K562 (cell line): ENCODE results near the gene SDCCAG8. TPM values are rescaled to one million over a fixed set of nuclear protein-coding genes. Genes with fewer than 3 reads are reported as not detected.

Experiments
- EHMT2 ChIP-seq: fragments of 450-650 bp; IDR thresholded peaks from 2 replicates; pipeline ENCODE4 v1.6.1; 2018; ENCODE audit warnings: antibody characterized with exemption
- EWSR1 ChIP-seq: fragments of 450-650 bp; IDR thresholded peaks from 2 replicates; pipeline ENCODE4 v1.6.1; 2018; ENCODE audit warnings: borderline replicate concordance, mild to moderate bottlenecking, low read depth, moderate library complexity; ENCODE audit not compliant: partially characterized antibody
- GTF2A2 ChIP-seq: IDR thresholded peaks from 2 replicates; pipeline ENCODE4 v1.6.1; 2016; ENCODE audit warnings: mild to moderate bottlenecking, missing genetic modification characterization, missing compliant biosample characterization
- NFE2L1 ChIP-seq: fragments of 450-650 bp; IDR thresholded peaks from 2 replicates; pipeline ENCODE4 v1.6.1; 2016; ENCODE audit warnings: missing genetic modification characterization, low read depth, mild to moderate bottlenecking, missing compliant biosample characterization, moderate library complexity, borderline replicate concordance
- RBM14 ChIP-seq: fragments of 200-400 bp; formaldehyde crosslinking; IDR thresholded peaks from 2 replicates; pipeline ENCODE4 v1.6.1; 2018; ENCODE audit warnings: low read depth, mild to moderate bottlenecking, low read length, moderate library complexity, borderline replicate concordance; ENCODE audit not compliant: insufficient read depth
- RBM22 ChIP-seq: fragments of 200-400 bp; formaldehyde crosslinking; IDR thresholded peaks from 2 replicates; pipeline ENCODE4 v1.6.1; 2018; ENCODE audit warnings: low read length, low read depth; ENCODE audit not compliant: poor library complexity, severe bottlenecking
- TAF1 ChIP-seq: IDR thresholded peaks from 2 replicates; pipeline ENCODE4 v1.6.1; 2011; ENCODE audit warnings: mild to moderate bottlenecking, low read length, moderate library complexity; ENCODE audit not compliant: insufficient read depth, control insufficient read depth, severe bottlenecking; ENCODE audit errors: extremely low read depth
- ZNF41 ChIP-seq: fragments of 250-450 bp; sonication (Bioruptor Pico); conservative IDR thresholded peaks from 2 replicates; pipeline ENCODE4 v1.4.0; 2020; ENCODE audit warnings: mild to moderate bottlenecking
- ZNF583 ChIP-seq: fragments of 250-450 bp; sonication (Bioruptor Pico); IDR thresholded peaks from 2 replicates; pipeline ENCODE4 v1.4.0; 2020
- polyA plus RNA-seq, 8 experiments: library from polyadenylated mRNA; depleted of rRNA in 4 of 8; stranded (reverse) in 5 of 8; unstranded in 3 of 8; fragments of >200 nt; fragmentation: Nextera tagmentation in 2 of 8; fragmentation: Illumina TruSeq in 1 of 8; extraction: Ambion mirVana in 2 of 8; extraction: Trizol in 1 of 8; gene quantifications; 2 replicates each; pipeline versions ENCODE4 v1.2.1 to v1.2.3, GENCODE V29; 2011 to 2014; ENCODE audit warnings: inconsistent platforms in 1 of 8, missing spikeins in 1 of 8
- total RNA-seq, 7 experiments: library from RNA; depleted of rRNA in 6 of 7; stranded (reverse); fragments of >200 nt in 6 of 7; fragmentation: Illumina TruSeq in 2 of 7; extraction: Trizol in 2 of 7; gene quantifications; 2 replicates each; pipeline versions ENCODE4 v1.2.1 to v1.2.3, GENCODE V29; 2011 to 2021; ENCODE audit warnings: low replicate concordance in 1 of 7
- TF ChIP-seq, protein P1 (sequence below): fragments of 450-650 bp; IDR thresholded peaks from one replicate; pipeline ENCODE4 v1.6.1; 2018; ENCODE audit warnings: mild to moderate bottlenecking, moderate library complexity; ENCODE audit not compliant: partially characterized antibody
- TF ChIP-seq, protein P2 (sequence below): fragments of 450-650 bp; conservative IDR thresholded peaks from 2 replicates; pipeline ENCODE4 v1.6.1; 2016; ENCODE audit warnings: missing genetic modification characterization, low read depth, mild to moderate bottlenecking, control low read depth, missing compliant biosample characterization
- TF ChIP-seq, protein P3 (sequence below): fragments of 250-450 bp; sonication (Bioruptor Pico); IDR thresholded peaks from 2 replicates; pipeline ENCODE4 v1.5.1; 2021; ENCODE audit warnings: mild to moderate bottlenecking
- TF ChIP-seq, protein P4 (sequence below), 2 experiments: IDR thresholded peaks; 2 replicates each; pipeline ENCODE4 v1.6.1; 2012; ENCODE audit warnings: improper control_type of control experiment in 2 of 2, low read depth in 2 of 2, low read length in 2 of 2, borderline replicate concordance in 1 of 2
- TF ChIP-seq, protein P5 (sequence below), 2 experiments: fragments of 150-350 bp in 1 of 2; IDR thresholded peaks; 2 replicates each; pipeline ENCODE4 v1.6.1; 2012 to 2016; ENCODE audit warnings: low read depth in 2 of 2, low read length in 2 of 2, mild to moderate bottlenecking in 1 of 2, moderate library complexity in 1 of 2

SDCCAG8 gene
- total and polyA plus RNA-seq, 9 of the 15 experiments (the other 6 are each of a cell fraction or from before 2014, with no cell fraction given) = 17.9 to 36.7 (median 25.4) TPM

DNA sequence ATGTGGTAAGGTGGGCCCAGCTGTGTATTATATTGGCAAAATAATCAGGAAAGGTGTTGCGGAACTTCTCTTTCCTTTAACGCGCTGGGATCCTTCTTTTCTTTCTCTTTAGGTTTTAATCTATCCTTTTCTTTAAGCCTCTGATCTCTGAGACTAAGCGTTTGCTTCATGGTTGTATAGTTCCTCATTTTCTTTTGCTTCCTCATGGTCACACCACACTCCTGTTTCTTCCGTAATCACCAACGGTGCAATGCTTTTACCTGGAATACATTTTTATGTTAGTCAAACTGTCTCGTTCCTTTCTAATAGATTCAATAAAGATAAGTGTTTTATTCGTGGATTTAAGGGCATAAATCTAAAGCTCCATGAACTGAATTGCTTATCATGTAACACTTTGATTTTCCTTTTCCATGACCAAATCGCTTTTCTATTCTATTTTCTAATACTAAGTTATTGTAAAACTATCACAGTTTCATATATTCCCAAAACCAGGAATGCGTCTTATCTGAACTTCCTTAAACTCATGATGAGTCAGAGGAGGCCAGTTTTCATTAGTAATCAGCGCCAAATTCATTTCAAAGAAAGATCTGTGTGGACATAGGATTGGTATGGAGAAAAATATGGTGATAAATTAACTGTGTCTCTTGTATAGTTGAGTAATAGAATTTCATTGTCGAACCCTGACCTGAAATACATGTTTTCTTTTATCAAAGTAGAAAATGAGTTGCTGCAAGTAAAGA, 12.2 kb downstream of the SDCCAG8 start (continued):
- TF ChIP-seq, protein P1, sequence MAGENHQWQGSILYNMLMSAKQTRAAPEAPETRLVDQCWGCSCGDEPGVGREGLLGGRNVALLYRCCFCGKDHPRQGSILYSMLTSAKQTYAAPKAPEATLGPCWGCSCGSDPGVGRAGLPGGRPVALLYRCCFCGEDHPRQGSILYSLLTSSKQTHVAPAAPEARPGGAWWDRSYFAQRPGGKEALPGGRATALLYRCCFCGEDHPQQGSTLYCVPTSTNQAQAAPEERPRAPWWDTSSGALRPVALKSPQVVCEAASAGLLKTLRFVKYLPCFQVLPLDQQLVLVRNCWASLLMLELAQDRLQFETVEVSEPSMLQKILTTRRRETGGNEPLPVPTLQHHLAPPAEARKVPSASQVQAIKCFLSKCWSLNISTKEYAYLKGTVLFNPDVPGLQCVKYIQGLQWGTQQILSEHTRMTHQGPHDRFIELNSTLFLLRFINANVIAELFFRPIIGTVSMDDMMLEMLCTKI = no peak
- TF ChIP-seq EWSR1 (no peak), EHMT2 (no peak), RBM14 (no peak), NFE2L1 (tag) (no peak), RBM22 (no peak), ZNF41 (CRISPR knock-in tag) (peak; percentile 96), TAF1 (no peak), ZNF583 (CRISPR knock-in tag) (0 out of 2 replicates have a peak, but pooled peaks have one; percentile 16), GTF2A2 (tag) (no peak)
- TF ChIP-seq, protein P2, sequence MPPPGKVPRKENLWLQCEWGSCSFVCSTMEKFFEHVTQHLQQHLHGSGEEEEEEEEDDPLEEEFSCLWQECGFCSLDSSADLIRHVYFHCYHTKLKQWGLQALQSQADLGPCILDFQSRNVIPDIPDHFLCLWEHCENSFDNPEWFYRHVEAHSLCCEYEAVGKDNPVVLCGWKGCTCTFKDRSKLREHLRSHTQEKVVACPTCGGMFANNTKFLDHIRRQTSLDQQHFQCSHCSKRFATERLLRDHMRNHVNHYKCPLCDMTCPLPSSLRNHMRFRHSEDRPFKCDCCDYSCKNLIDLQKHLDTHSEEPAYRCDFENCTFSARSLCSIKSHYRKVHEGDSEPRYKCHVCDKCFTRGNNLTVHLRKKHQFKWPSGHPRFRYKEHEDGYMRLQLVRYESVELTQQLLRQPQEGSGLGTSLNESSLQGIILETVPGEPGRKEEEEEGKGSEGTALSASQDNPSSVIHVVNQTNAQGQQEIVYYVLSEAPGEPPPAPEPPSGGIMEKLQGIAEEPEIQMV = no peak
- TF ChIP-seq, protein P3, sequence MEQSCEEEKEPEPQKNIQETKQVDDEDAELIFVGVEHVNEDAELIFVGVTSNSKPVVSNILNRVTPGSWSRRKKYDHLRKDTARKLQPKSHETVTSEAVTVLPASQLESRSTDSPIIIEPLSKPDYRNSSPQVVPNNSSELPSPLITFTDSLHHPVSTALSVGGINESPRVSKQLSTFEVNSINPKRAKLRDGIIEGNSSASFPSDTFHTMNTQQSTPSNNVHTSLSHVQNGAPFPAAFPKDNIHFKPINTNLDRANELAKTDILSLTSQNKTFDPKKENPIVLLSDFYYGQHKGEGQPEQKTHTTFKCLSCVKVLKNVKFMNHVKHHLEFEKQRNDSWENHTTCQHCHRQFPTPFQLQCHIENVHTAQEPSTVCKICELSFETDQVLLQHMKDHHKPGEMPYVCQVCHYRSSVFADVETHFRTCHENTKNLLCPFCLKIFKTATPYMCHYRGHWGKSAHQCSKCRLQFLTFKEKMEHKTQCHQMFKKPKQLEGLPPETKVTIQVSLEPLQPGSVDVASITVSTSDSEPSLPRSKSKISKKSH (CRISPR knock-in tag) = no peak
- TF ChIP-seq, protein P4, sequence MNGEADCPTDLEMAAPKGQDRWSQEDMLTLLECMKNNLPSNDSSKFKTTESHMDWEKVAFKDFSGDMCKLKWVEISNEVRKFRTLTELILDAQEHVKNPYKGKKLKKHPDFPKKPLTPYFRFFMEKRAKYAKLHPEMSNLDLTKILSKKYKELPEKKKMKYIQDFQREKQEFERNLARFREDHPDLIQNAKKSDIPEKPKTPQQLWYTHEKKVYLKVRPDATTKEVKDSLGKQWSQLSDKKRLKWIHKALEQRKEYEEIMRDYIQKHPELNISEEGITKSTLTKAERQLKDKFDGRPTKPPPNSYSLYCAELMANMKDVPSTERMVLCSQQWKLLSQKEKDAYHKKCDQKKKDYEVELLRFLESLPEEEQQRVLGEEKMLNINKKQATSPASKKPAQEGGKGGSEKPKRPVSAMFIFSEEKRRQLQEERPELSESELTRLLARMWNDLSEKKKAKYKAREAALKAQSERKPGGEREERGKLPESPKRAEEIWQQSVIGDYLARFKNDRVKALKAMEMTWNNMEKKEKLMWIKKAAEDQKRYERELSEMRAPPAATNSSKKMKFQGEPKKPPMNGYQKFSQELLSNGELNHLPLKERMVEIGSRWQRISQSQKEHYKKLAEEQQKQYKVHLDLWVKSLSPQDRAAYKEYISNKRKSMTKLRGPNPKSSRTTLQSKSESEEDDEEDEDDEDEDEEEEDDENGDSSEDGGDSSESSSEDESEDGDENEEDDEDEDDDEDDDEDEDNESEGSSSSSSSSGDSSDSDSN (IDR thresholded peaks at IDR 0.05; ENCODE audit: borderline replicate concordance in 1 of 2, low read depth in 2 of 2, low read length in 2 of 2) = no peak
- TF ChIP-seq, protein P5, sequence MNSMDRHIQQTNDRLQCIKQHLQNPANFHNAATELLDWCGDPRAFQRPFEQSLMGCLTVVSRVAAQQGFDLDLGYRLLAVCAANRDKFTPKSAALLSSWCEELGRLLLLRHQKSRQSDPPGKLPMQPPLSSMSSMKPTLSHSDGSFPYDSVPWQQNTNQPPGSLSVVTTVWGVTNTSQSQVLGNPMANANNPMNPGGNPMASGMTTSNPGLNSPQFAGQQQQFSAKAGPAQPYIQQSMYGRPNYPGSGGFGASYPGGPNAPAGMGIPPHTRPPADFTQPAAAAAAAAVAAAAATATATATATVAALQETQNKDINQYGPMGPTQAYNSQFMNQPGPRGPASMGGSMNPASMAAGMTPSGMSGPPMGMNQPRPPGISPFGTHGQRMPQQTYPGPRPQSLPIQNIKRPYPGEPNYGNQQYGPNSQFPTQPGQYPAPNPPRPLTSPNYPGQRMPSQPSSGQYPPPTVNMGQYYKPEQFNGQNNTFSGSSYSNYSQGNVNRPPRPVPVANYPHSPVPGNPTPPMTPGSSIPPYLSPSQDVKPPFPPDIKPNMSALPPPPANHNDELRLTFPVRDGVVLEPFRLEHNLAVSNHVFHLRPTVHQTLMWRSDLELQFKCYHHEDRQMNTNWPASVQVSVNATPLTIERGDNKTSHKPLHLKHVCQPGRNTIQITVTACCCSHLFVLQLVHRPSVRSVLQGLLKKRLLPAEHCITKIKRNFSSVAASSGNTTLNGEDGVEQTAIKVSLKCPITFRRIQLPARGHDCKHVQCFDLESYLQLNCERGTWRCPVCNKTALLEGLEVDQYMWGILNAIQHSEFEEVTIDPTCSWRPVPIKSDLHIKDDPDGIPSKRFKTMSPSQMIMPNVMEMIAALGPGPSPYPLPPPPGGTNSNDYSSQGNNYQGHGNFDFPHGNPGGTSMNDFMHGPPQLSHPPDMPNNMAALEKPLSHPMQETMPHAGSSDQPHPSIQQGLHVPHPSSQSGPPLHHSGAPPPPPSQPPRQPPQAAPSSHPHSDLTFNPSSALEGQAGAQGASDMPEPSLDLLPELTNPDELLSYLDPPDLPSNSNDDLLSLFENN (IDR thresholded peaks at IDR 0.05; ENCODE audit: low read depth in 2 of 2, low read length in 2 of 2) = no peak
